ENCODE results near the gene COL26A1. TPM values are rescaled to one million over a fixed set of nuclear protein-coding genes. Genes with fewer than 3 reads are reported as not detected.

Gene COL26A1
- total and polyA plus RNA-seq, 2 of the 4 experiments (the other 2 are of a cell fraction), result not detected

GRCh38 chr7:101565601-101566209, 203.0 kb downstream of the COL26A1 start:
- H2AFZ ChIP-seq (replicated peaks; ENCODE audit: low read length, poor library complexity), result no peak overlapping the region
- no peaks in the 10 kb centered on the region for H4K20me1 ChIP-seq (ENCODE audit: insufficient read depth, low read length)
- in situ Hi-C loops (cut with MboI; ENCODE audit: low sequenced_read_pairs) (no loop called here), dilution Hi-C loops (cut with HindIII; ENCODE audit: low sequenced_read_pairs, unreplicated experiment) (no loop called here), intact Hi-C loops (cut with micrococcal nuclease) (no loop called here)
- 73% methylated on average over 6 of the region's 8 CpGs; no CpG with 5 or more reads in 1 of the 2 experiments for WGBS, 2 experiments (ENCODE audit: extremely low coverage in 2 of 2, insufficient read length in 1 of 2)
- no peak overlapping the region for H4K5ac ChIP-seq (ENCODE audit: low read depth, low read length)
- no peak overlapping the region for H2BK20ac ChIP-seq (ENCODE audit: low read depth, low read length)
- TF ChIP-seq SMC3 (IDR thresholded peaks at IDR 0.05; ENCODE audit: low read depth, low read length) (no peak), ELK1 (IDR thresholded peaks at IDR 0.05; ENCODE audit: borderline replicate concordance, low read depth, low read length) (no peak), CHD1 (IDR thresholded peaks at IDR 0.05; ENCODE audit: low read depth, low read length) (no peak), FOS (IDR thresholded peaks at IDR 0.05; ENCODE audit: low read depth, low read length) (no peak), NFE2L2 (IDR thresholded peaks at IDR 0.05; ENCODE audit: low read depth, low read length) (no peak), POLR2A (IDR thresholded peaks at IDR 0.05; ENCODE audit: low read depth, low read length) (no peak), MAFK (IDR thresholded peaks at IDR 0.05; ENCODE audit: low read depth, low read length) (no peak), RCOR1 (IDR thresholded peaks at IDR 0.05; ENCODE audit: insufficient replicate concordance, low read length) (no peak), RAD21 (IDR thresholded peaks at IDR 0.05; ENCODE audit: low read length) (no peak), CEBPB (IDR thresholded peaks at IDR 0.05; ENCODE audit: low read depth, low read length) (no peak), BHLHE40 (IDR thresholded peaks at IDR 0.05; ENCODE audit: low read depth, low read length) (no peak), MXI1 (IDR thresholded peaks at IDR 0.05; ENCODE audit: borderline replicate concordance, low read depth, low read length) (no peak), RFX5 (IDR thresholded peaks at IDR 0.05; ENCODE audit: low read depth, low read length) (no peak), MAZ (IDR thresholded peaks at IDR 0.05; ENCODE audit: borderline replicate concordance, low read depth, low read length) (no peak), USF2 (IDR thresholded peaks at IDR 0.05; ENCODE audit: low read depth, low read length) (no peak)
- TF ChIP-seq, protein P1, sequence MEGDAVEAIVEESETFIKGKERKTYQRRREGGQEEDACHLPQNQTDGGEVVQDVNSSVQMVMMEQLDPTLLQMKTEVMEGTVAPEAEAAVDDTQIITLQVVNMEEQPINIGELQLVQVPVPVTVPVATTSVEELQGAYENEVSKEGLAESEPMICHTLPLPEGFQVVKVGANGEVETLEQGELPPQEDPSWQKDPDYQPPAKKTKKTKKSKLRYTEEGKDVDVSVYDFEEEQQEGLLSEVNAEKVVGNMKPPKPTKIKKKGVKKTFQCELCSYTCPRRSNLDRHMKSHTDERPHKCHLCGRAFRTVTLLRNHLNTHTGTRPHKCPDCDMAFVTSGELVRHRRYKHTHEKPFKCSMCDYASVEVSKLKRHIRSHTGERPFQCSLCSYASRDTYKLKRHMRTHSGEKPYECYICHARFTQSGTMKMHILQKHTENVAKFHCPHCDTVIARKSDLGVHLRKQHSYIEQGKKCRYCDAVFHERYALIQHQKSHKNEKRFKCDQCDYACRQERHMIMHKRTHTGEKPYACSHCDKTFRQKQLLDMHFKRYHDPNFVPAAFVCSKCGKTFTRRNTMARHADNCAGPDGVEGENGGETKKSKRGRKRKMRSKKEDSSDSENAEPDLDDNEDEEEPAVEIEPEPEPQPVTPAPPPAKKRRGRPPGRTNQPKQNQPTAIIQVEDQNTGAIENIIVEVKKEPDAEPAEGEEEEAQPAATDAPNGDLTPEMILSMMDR (conservative IDR thresholded peaks at IDR 0.05; ENCODE audit: low read depth, low read length), result no peak
- DNase-seq, result no peak
- H3K9me1 ChIP-seq (ENCODE audit: insufficient read depth, low read length), result no peaks in the 10 kb centered on the region
- no peak overlapping the region for H2BK120ac ChIP-seq (ENCODE audit: low read depth, low read length)
- ATAC-seq (ENCODE audit: low read depth), result no peak
- H3K23ac ChIP-seq (ENCODE audit: low read depth, low read length), result no peak overlapping the region
- no peak overlapping the region for H3K4ac ChIP-seq (ENCODE audit: low read depth, low read length)
- H3K4me3 ChIP-seq (ENCODE audit: insufficient read depth, low read depth, low read length), result no peak overlapping the region
- H3K27me3 ChIP-seq (ENCODE audit: control insufficient read depth, insufficient read depth, low read length), result peaks cover 46% of the 10 kb centered on the region
- H3K56ac ChIP-seq (ENCODE audit: extremely low read depth, insufficient read depth, low read length), result no peak overlapping the region
- POLR2A ChIA-PET (ENCODE audit: unreplicated experiment), result no interaction called here
- no peak overlapping the region for H3K4me2 ChIP-seq (ENCODE audit: low read depth, low read length)
- CTCF ChIA-PET, result no interaction called here
- no peaks in the 10 kb centered on the region for H3K4me1 ChIP-seq (ENCODE audit: control insufficient read depth, insufficient read depth, low read length)
- no peak overlapping the region for H4K91ac ChIP-seq (ENCODE audit: insufficient read depth, low read depth, low read length)
- H3K18ac ChIP-seq (ENCODE audit: low read depth, low read length), result no peak overlapping the region
- no peaks in the 10 kb centered on the region for H3K79me1 ChIP-seq (ENCODE audit: low read depth in 1 of 2, low read length in 2 of 2)
- H2BK15ac ChIP-seq (ENCODE audit: low read depth, low read length), result no peak overlapping the region
- H2BK5ac ChIP-seq (ENCODE audit: low read depth, low read length, poor library complexity, severe bottlenecking), result no peak overlapping the region
- BruUV-seq (replicated peaks), result no TSS peak
- no peak overlapping the region for H3K14ac ChIP-seq (replicated peaks; ENCODE audit: low read depth, low read length)
- H3K36me3 ChIP-seq (ENCODE audit: control insufficient read depth, insufficient read depth, low read length), result no peaks in the 10 kb centered on the region
- no peak overlapping the region for H4K8ac ChIP-seq (ENCODE audit: low read depth in 2 of 2, low read length in 2 of 2)
- no peak overlapping the region for H3K9ac ChIP-seq (ENCODE audit: low read depth, low read length)
- H2AK5ac ChIP-seq (ENCODE audit: low read depth, low read length), result no peak overlapping the region
- peaks cover 3% of the 10 kb centered on the region; the same call in 1 of the 2 replicates for H3K9me3 ChIP-seq (ENCODE audit: control insufficient read depth, insufficient read depth, low read length)
- no peak overlapping the region for H2AK9ac ChIP-seq (replicated peaks; ENCODE audit: low read depth, low read length, poor library complexity)
- H3K27ac ChIP-seq (ENCODE audit: insufficient read depth, low read length), result no peak overlapping the region
